Posterior vena cava (tissue), 2 donors: ENCODE data around the gene MATCAP1. TPM values are rescaled to one million over a fixed set of nuclear protein-coding genes. Genes with fewer than 3 reads are reported as not detected.

Source experiments
- DNase-seq: peaks from one replicate; pipeline ENCODE4 v3.0.0-alpha.2; 2020; ENCODE audit warnings: low spot score
- intact Hi-C, 2 donors: fragments of 100-400 bp; cut with DNase I; formaldehyde crosslinking; loops; one replicate each; pipeline versions ENCODE4 v1.14.1 to v1.14.2; 2022 to 2023
- total RNA-seq, 2 donors: library from RNA; stranded (reverse); fragmentation: NEBNext Ultra II Directional; extraction: Animal tissue kit (Norgen Biotek cat#: 25700); gene quantifications; one replicate each; pipeline ENCODE4 v1.2.1, GENCODE V29; 2021
- donor health status: DM: yes; HTN: yes; CAD: no.
- donor health status: DM: yes; HTN: yes; CAD: no.

The MATCAP1 gene
- total RNA-seq, 2 donors from 2014 or later, result 18.3 to 22.1 TPM

DNA sequence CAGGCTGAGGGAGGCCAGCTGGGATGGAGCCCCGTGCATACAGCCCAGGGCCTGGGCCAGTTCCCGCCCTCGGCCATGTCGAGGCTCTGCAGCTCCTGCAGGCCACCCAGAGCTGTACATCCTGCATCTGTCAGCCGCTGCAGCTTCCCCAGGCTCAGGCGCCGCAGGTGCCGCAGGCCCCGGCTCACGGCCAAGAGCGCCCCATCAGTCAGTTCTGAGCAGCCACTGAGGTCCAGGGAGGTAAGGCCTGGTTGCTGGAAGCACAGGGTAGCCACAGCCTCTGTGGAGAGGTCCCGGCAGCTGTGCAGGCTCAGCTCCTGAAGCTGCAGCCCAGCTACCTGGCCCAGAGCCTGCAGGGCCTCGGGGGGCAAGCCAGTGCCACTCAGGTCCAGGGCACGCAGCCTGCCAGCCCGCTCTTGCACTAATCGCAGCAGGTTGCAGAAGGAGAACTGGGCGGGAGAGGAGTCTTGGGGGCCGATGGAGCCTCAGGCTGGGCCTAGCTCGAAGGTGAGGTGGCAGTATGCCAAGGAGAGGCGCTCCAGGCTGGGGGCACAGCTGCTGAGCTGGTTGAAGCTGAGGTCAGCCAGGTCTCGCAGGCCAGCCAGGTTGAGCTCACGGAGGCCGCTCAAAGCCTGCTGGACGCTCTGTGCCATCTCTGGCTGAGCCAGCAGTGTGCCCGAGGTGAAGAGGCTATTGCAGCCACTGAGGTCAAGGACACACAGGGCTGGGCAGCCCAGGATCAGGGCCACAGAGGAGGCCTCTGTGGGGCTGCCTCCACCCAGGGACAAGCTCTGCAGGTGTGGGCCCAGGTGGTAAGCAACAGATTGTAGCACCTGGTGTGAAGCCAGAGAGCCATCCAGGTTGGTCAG, 26.5 kb upstream of the MATCAP1 start:
- no peak for DNase-seq

DNA sequence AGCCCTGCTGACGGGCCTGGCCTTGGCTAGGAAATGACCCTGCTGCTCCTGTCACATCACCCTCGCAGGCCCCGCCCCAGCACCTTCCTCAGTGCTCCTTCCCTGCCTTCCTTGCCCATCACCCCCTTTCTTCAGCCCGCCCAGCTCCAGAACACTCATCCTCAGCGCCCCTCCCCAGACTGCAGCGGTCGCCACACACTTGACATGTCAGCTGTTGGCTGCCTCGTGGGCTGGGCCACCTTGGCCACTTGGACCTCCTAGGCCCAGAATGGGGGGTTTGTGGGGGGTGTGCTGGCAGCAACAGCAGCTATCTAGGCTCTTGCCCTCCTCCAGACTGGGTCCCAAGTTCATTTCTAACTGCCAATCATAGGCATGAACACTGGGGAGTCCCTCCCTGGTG, 25.8 kb upstream of the MATCAP1 start:
- no peak for DNase-seq
- intact Hi-C loops, result no loop called here

More for the DNA sequence above, 26.5 kb upstream of the MATCAP1 start:
- intact Hi-C loops, result no loop called here

DNA sequence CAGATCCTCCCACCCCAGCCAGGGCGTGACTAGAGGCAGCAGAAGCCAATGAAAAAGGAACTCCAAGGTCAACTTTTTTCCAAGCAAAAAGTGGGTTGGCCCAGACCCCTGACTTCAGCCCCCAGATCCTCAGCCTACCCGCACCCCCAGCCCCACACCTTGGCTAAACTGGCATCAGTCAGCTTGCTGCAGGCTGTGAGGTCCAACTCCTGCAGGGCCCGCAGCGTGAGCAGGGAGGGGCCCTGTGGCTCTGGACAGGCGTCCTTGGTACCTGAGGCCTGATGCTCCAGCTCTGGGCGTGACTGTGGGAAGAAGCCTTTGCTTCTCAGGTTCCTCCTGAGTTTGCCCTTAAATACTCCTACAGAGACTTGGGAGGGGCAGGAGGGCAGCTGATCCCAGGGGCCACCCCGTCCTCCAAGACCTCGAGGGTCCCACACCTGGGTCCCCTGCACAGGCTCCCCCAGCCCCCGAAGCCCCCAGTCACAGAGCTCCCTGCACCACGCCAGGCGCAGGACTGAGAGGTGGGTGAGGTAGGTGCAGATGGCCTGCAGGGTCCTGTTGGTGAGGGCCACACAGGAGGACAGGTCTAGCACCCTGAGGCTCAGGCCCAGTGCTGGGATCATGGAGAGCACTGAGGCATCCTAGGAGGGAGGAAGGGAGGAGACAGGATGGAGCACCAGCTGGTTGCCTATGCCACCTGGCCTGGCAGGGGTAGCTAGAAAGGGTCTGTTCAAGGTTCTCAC, 24.6 kb upstream of the MATCAP1 start:
- intact Hi-C loops, result no loop called here
- no peak for DNase-seq

DNA sequence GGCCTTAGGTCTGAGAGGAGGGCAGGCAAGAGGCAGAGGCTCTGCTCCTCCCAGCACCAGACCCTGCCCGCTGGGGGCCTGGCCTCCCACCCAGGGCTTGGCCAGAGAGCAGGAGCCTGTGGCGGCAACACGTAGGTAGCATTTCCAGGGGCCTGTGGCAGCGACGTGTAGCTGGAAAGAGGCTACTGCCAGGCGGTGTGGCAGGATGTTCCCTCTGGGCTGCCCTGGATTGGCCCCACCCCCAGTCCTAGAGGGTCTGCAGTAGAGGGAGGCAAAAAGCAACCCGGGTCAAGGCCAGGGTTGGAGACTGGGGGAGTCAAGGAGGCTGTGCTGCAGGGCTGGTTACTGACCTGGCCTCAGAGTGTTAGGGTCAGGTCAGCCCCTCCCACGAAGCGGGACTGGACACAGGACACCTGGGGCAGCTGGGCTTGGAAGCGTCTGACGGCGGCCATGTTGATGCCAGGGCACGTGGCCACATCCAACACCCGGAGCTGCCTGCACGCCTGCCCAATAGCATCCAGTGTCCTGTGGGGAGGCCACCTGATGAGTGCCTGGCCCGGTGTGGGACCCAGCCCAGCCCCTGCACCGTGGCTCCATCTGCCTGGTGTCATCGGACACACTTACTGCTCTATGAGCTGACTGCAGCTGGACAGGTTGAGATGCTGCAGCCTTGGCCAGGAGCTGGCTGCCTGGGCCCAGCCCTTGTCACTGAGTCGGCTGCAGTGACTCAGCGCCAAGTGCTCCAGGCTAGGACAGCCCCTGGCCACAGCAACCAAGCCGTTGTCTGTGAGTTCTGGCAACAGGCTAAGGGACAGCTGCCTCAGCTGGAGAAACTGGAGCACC, 23.7 kb upstream of the MATCAP1 start:
- intact Hi-C loops, result no loop called here
- DNase-seq, result no peak

DNA sequence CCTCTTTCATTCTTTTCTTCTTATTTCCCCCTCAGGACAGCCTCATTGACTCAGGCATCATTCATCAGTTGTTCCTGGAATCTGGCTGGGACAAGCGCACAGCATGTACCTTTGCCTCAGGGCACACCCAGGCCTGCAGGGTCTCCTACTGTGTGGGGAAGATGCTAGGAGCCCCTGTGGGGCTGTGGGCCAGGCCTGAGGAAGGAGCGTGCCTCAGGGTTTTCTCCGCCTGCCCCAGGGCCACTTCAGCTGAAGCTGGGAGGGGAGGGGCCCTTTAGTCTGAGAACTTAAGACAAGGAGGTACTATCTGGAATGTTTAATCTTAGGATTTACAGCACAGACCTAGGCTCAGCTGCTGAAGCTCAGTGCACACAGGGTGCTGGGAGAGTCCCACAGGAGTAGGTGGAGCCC, 23.1 kb upstream of the MATCAP1 start:
- intact Hi-C loops, result no loop called here
- DNase-seq, result no peak

DNA sequence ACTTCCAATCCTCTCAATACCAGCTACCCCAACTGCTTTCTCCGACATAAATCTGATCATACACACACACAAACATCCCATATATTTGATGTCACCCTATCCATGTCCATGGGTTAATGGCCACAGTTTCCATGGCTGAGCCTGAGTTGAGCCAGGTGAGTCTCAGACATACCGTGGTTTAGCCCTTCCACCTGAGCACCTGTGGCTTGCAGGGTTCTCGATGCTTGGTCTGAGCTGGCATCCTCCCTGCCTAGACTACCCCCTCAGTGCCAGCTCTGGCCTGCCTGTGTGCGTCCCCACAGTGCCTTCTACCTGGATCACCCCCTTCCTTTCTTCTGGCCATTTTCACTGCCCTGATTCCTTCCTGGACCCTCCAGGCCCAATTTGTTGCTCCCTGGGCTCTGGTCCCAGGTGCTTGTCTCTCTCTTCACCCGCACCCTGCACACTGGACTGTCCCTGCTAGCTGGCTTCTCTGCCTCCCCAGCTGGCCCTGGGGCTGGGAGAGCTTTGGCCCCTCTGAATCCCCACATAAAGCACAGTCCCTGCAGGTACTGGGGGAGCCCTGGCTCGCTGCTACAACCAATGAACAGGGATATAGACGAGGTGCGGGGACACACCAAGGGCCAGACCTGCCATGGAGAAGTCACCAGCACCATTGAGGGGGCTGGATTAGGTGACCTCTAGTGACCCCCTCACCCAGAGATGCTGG, 22.5 kb upstream of the MATCAP1 start:
- intact Hi-C loops, result no loop called here
- DNase-seq, result no peak

DNA sequence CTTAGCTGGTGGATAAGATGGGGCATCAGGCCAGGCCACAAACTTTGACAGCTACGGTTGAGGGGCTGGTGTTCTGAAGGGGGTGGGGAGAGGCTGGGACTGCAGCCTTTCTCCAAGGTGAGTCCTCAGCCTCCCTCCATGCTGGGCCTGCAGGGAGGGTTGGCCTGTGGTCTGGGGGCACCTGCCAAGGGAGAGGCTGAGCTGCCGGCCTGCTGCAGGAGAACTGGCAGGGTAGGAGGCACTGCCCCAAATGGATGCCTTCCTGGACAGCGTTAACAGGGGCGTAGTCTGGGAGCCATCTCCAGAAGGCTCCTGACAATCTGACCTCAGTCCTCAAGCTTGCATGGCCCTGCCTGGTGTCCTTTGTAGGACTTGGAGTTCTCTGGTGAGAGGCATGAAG, 20.3 kb upstream of the MATCAP1 start:
- intact Hi-C loops, result no loop called here
- no peak for DNase-seq

DNA sequence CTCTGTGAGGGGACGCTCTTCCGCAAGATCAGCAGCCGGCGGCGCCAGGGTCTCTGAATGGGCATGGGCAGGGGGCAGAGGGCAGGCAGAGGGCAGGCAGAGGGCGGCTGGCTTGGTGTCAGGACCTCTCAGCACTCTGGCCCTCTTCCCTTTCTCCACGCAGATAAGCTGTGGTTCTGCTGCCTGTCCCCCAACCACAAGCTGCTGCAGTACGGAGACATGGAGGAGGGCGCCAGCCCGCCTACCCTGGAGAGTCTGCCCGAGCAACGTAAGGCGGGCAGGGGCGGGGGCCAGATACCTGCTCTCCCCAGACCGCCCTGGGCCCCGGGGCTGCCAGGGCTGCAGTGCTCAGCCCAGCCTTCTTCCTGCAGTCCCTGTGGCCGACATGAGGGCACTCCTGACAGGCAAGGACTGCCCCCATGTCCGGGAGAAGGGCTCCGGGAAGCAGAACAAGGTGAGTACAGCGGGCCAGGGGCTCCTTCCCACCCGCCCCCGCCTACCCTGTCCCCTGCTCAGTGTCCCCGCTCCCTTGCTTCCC, 19.3 kb upstream of the MATCAP1 start:
- no peak for DNase-seq
- intact Hi-C loops, result no loop called here

DNA sequence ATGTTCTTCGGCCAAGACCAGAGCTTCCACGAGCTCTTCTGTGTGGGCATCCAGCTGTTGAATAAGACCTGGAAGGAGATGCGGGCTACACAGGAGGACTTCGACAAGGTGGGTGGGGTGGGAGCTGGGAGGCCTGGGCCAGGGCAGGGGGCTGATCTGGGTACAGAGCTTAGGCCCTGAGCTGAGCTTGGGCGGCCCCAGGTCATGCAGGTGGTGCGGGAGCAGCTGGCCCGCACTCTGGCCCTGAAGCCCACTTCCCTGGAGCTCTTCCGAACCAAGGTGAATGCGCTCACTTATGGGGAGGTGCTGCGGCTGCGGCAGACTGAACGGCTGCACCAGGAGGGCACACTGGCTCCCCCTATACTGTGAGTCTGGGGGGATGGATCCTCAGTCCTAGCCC, 18.7 kb upstream of the MATCAP1 start:
- intact Hi-C loops, result no loop called here
- DNase-seq, result no peak

DNA sequence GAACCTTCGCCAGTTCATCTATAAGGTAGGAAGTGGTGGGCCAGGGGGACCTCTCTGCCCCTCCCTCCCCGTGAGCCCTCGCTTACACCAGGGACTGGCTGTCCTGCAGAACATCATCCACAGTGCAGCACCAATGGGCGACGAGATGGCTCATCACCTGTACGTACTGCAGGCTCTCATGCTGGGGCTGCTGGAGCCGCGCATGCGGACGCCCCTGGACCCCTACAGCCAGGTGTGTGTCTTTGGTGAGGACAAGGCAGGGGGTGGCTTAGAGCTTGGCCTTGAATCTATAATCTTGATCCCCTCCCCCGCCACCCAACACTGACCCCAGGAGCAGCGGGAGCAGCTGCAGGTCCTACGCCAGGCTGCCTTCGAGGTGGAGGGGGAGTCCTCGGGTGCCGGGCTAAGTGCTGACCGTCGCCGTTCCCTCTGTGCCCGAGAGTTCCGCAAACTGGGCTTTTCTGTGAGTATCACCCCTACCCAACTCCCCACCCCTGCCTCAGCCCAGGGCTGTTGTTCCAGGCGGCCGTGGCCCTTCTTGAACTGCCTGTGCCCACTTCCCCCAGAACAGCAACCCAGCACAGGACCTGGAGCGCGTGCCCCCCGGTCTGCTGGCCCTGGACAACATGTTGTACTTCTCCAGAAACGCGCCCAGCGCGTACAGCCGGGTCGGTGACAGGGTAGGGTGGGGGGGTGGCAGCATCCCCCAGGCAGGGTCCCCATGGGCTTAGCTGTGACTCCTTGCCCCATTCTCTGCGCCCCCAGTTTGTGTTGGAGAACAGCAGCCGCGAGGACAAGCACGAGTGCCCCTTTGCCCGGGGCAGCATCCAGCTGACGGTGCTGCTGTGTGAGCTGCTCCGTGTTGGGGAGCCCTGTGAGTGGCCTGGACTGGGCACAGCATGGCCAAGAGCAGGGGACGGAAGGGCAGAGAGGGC, 17.9 kb upstream of the MATCAP1 start:
- no peak for DNase-seq
- intact Hi-C loops, result no loop called here

DNA sequence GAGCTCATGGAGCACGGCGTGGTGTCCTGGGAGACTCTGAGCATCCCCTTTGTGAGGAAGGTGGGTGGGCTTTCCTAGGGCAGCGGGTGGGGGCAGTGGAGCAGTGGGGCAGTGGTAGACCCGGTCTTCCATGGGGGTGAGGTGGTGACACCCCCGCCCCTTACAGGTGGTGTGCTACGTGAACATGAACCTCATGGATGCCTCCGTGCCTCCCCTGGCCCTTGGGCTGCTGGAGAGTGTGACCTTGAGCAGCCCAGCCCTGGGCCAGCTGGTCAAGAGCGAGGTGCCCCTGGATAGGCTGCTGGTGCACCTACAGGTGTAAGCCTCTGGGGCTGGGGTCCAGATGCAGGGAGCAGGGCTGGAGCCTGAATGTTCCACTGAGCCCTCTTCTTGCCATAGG, 16.7 kb upstream of the MATCAP1 start:
- no peak for DNase-seq
- intact Hi-C loops, result no loop called here

DNA sequence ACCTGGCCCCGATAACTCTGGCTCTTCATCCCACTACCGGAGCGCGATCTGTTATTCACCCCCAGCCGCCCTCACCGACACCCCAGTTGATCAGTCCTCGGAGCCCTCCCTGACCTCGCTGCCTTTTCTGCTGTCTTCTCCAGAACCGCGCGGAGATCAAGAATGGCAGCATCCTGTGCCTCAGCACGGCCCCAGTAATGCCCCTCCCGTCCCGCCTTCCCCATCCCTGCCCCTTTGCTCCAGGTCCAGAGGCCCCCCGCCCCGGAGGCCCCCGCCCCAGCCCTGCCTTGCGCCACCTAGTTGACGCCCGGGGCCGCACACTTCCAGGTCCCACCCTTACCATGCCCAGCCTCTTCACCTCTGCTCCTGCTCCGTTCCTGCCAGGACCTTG, 16.0 kb upstream of the MATCAP1 start:
- no peak for DNase-seq
- intact Hi-C loops, result no loop called here

DNA sequence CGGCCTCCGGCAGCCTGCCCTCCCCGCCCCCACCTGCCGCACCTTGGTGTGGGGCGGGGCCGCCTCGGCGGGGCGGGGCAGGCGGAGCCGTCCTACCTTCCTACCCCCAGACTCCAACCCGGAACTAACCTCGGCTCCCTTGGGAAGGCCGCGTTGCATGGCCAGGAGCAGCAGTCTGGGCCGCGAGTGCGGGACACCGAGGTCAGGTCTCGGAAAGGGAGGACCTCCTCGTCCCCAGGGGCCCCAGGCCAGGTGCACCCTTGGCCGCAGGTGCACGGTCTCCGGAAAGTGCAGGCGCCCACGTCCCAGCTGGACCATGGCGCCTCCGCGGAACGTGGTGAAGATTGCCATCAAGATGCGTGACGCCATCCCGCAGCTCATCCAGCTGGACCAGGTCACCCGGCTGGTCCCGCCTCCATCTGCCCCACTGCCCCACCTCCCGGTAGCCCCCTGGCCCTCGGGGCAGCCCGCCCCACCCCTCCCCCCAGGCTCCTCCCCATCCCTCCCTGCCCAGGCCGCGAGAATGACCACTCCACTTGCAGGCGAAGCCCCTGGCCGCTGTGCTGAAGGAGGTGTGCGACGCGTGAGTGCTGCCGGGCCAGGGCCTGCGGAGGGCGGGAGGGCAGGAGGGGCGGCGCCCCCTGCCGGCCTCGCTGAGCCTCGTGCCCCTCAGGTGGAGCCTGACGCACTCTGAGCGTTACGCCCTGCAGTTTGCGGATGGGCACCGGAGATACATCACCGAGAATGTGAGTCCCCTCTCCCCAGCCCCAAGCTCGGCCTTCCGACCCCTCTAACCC, 15.4 kb upstream of the MATCAP1 start, which contains the start of gene ELMO3:
Gene ELMO3 (plus strand): TSS at position 121 of the 797 bp plus-strand sequence. CDS start 196 bp downstream, at position 317.
- intact Hi-C loops, result no loop called here
- no peak for DNase-seq

DNA sequence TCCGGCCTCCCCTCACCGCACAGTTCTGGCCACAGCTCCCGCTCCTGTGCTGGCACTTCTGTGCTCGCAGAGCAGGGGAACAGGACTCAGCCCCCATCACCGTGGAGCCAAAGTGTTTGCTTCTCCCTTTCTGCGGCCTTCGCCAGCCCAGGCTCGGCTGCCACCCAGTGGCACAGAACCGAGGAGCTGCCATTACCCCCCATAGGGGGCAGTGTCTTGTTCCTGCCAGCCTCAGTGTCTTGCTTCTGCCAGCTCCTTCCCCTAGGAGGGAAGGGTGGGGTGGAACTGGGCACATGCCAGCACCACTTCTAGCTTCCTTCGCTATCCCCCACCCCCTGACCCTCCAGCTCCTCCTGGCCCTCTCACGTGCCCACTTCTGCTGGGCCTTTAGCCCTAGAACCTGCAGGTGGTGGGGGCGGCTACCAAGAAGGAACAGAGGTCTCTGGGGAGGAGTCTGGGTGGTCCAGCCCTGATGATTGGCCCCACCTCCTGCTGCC, 14.5 kb upstream of the MATCAP1 start:
- intact Hi-C loops, result no loop called here
- no peak for DNase-seq

DNA sequence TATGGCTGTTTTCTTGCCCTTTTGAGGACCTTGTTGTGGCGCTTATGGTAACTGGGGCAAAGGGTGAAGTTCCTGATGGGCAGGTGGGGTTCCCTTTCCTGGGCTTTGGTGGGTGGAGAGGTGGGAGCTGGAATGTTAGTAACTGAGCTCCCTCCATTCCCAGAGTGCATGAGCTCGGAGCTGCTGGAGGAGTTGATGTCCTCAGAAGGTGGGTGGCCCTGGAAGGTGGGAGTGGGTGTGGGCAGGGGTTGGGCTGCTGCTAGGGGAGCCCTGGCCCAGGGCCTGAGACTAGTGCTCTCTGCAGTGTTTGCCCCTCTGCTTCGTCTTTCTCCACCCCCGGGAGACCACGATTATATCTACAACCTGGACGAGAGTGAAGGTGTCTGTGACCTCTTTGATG, 13.9 kb upstream of the MATCAP1 start:
- intact Hi-C loops, result no loop called here
- DNase-seq, result no peak

DNA sequence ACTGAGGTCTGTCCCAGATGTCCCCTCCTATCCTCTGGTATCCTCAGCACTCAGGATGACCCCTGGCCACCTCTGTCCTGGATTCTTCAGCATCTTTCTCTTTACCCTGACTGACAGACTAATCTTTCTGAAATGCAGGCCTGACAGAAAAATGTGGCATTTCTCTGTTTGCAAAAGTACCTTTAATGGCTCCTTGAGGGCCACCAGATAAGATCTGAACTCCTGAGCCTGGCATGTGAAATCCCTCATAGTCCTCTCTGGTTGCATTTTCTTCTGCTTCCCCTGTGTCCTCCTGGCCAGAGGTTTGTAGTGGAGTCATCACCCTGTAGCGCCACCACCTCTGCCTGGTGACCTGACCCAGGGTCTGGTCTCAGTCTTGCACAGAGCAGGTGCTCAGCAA, 13.1 kb upstream of the MATCAP1 start:
- DNase-seq, result no peak
- intact Hi-C loops, result no loop called here

DNA sequence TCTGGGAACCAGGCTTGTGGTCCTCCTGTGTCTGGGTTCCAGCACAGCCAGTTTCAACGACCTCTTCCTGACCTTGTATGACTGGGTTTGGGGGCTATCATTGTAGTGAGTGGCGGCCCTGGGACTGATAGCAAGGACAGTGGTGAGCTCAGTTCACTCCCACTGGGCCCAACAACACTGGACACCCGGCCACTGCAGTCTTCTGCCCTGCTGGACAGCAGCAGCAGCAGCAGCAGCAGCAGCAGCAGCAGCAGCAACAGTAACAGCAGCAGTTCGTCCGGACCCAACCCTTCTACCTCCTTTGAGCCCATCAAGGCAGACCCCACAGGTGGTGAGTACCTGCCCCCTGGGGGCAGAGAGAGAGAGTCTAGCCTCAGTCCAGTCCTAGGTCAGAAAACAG, 11.9 kb upstream of the MATCAP1 start:
- DNase-seq, result no peak
- intact Hi-C loops, result no loop called here
